ENCODE measurements around the gene CLCN6.

CLCN6 gene

GRCh38 chr1:11831945-11832725 is 26.1 kb downstream of the CLCN6 start:
- POLR2A ChIA-PET = interaction anchor here (1.7 kb wide), 1 partner anchor 187 kb away, joined by 7 read pairs; the partner anchor contains the start of gene MIIP

GRCh38 chr1:11833497-11833896 is 27.5 kb downstream of the CLCN6 start:
- Histone ChIP-seq H3K4me1 (ENCODE audit: control insufficient read depth, insufficient read depth, low read length) (no peaks in the 10 kb centered on the region), H3K9me3 (ENCODE audit: control insufficient read depth, insufficient read depth, low read depth, low read length) (no peaks in the 10 kb centered on the region), H3K36me3 (ENCODE audit: control insufficient read depth in 2 of 2, insufficient read depth in 1 of 2, low read length in 2 of 2) (peaks cover 0 to 95% of the 10 kb centered on the region in 2 experiments; a peak in 2 of 3 replicates), H3K4me3 (ENCODE audit: low read depth, low read length) (no peak overlapping the region), H3K27ac (ENCODE audit: extremely low read depth, low read depth, low read length) (no peak overlapping the region)
- TF ChIP-seq HOXA7 (CRISPR knock-in tag; IDR thresholded peaks at IDR 0.05; ENCODE audit: borderline replicate concordance) = no peak
- TF ChIP-seq ZNF404 (tag by site-specific recombination; IDR thresholded peaks at IDR 0.05) = no peak
- TF ChIP-seq ZNF585B (tag by site-specific recombination; IDR thresholded peaks at IDR 0.05) = no peak
- TF ChIP-seq RBAK (tag by site-specific recombination; IDR thresholded peaks at IDR 0.05) = no peak
- no peak for TF ChIP-seq PRDM6 (tag by site-specific recombination; IDR thresholded peaks at IDR 0.05)
- no peak for TF ChIP-seq ZFP3 (tag by site-specific recombination; IDR thresholded peaks at IDR 0.05; ENCODE audit: low read depth)
- no peak for TF ChIP-seq ZNF510 (tag by site-specific recombination; IDR thresholded peaks at IDR 0.05; ENCODE audit: insufficient replicate concordance)
- TF ChIP-seq HIC1 (tag by site-specific recombination; IDR thresholded peaks at IDR 0.05) = no peak
- no peak for TF ChIP-seq ZNF530 (tag by site-specific recombination; IDR thresholded peaks at IDR 0.05; ENCODE audit: low read depth)
- TF ChIP-seq PRDM4 (tag by site-specific recombination; IDR thresholded peaks at IDR 0.05) = no peak
- no peak for TF ChIP-seq KLF7 (tag by site-specific recombination; IDR thresholded peaks at IDR 0.05; ENCODE audit: borderline replicate concordance)
- no peak for TF ChIP-seq ZNF311 (tag by site-specific recombination; IDR thresholded peaks at IDR 0.05; ENCODE audit: borderline replicate concordance)
- TF ChIP-seq ZNF391 (tag by site-specific recombination; IDR thresholded peaks at IDR 0.05; ENCODE audit: borderline replicate concordance, low read depth) = no peak
- no peak for TF ChIP-seq ZNF654 (tag by site-specific recombination; IDR thresholded peaks at IDR 0.05; ENCODE audit: low read depth)
- TF ChIP-seq ZNF266 (tag by site-specific recombination; IDR thresholded peaks at IDR 0.05; ENCODE audit: low read depth) = no peak
- TF ChIP-seq ZNF76 (tag by site-specific recombination; IDR thresholded peaks at IDR 0.05; ENCODE audit: borderline replicate concordance, low read depth) = no peak
- no peak for TF ChIP-seq ZNF426 (tag by site-specific recombination; IDR thresholded peaks at IDR 0.05)
- TF ChIP-seq ZNF335 (tag by site-specific recombination; conservative IDR thresholded peaks at IDR 0.05) = no peak
- ChIA-PET POLR2A (no interaction called here), CTCF (interaction anchor here (1.0 to 1.2 kb wide), 2 partner anchors 60 to 74 kb away, joined by 3 read pairs; no protein-coding TSS in a partner anchor)

More at GRCh38 chr1:11831945-11832725, 26.1 kb downstream of the CLCN6 start:
- TF ChIP-seq ZBTB7A (tag by site-specific recombination; IDR thresholded peaks at IDR 0.05; ENCODE audit: low read depth) = no peak
- H3K9me3 ChIP-seq (ENCODE audit: control insufficient read depth, insufficient read depth, low read depth, low read length) = no peaks in the 10 kb centered on the region
- H3K27ac ChIP-seq (ENCODE audit: extremely low read depth, low read depth, low read length) = no peak overlapping the region
- H3K4me3 ChIP-seq (ENCODE audit: low read depth, low read length) = no peak overlapping the region
- CTCF ChIA-PET = interaction anchor here (0.6 to 1.3 kb wide), 4 partner anchors 10 to 72 kb away, joined by 3 to 4 read pairs (median 4); no protein-coding TSS in a partner anchor
- H3K4me1 ChIP-seq (ENCODE audit: control insufficient read depth, insufficient read depth, low read length) = no peaks in the 10 kb centered on the region
- peaks cover 0 to 94% of the 10 kb centered on the region in 2 experiments; a peak in 2 of 3 replicates for H3K36me3 ChIP-seq (ENCODE audit: control insufficient read depth in 2 of 2, insufficient read depth in 1 of 2, low read length in 2 of 2)

Data from HEK293 (cell line).